NCI-H2029 treated with DMSO at 0.1 percent for 48 hours (cell line): ENCODE measurements around the gene KIF1C.
"Not testable (repeated sequence)": the region's sequence is repeated elsewhere in the genome, so short reads cannot be mapped to it uniquely, and the experiment has no call there.

ENCODE experiments used
- DNase-seq: peaks from one replicate; lab custom pipeline; 2025; lab: John Stamatoyannopoulos, UW

Gene KIF1C

GRCh38 chr17:5045496-5045895 is 47.7 kb downstream of the KIF1C start:
- DNase-seq, result no peak

DNA sequence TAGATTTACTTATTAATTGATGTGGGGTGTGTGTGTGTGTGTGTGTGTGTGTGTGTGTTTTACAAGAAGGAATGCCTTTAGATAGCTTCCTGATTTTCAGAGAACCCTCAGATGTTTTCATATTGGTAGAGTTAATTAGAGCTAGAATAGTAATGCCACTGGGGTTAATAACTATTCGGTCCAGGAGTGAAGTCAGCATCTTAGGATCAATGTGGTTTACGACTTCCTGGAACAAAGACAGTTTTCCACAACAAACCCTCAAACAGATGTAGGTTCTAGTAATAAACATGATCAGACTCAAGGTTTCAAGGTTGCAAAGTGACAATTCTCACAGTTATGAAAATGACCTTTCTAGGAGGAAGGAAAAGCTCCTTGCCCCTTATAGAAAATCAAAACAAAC is 49.7 kb downstream of the KIF1C start:
- no peak for DNase-seq

GRCh38 chr17:5049314-5049841 is 51.6 kb downstream of the KIF1C start:
- DNase-seq, result no peak

- no peak for DNase-seq
These were observed 52.5 kb downstream of the KIF1C start for GRCh38 chr17:5050278-5050677.

- no peak for DNase-seq
These were observed 57.8 kb downstream of the KIF1C start for GRCh38 chr17:5055543-5055942.

DNA sequence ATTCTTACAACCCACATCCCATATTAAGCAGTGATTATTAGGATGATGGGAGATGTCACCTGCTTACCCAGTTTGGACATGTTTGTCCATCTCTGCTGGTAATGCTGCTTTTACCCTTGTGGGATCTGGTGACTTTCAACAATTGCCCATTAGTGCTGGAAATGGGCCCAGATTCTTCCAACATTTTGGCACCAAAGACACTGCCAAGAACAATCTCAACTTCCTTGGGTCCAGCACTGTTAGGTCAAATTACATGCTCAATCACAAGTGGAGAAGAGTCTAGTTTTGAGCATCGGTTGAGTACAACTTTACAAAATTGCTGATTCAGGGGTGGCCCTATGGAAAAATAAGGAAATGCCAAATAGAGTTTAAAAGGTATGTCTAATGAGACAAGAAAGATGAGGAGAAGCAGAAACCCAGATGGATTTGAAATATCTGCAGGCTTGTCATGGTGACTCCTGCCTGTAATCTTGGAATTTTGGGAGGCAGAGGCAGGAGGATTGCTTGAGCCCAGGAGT is 67.5 kb downstream of the KIF1C start:
- no peak for DNase-seq

GRCh38 chr17:5068236-5068635 is 70.5 kb downstream of the KIF1C start:
- no peak for DNase-seq

- DNase-seq, result no peak
These were observed 72.0 kb downstream of the KIF1C start for GRCh38 chr17:5069724-5070123.

DNA sequence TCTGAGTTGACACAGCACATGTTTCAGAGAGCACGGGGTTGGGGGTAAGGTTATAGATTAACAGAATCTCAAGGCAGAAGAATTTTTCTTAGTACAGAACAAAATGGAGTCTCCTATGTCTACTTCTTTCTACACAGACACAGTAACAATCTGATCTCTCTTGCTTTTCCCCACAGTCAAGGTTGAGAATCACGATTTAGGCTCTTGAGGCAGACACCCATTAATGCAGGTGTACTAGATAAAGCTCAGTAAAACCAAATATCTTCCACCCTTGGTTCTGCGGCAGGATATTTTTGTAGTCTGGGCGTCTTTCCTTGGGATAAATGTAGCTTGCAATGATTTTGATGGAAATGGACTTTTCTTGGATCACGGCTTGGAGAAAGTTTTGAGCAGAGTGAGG is 77.7 kb downstream of the KIF1C start:
- DNase-seq, result not testable (repeated sequence)

DNA sequence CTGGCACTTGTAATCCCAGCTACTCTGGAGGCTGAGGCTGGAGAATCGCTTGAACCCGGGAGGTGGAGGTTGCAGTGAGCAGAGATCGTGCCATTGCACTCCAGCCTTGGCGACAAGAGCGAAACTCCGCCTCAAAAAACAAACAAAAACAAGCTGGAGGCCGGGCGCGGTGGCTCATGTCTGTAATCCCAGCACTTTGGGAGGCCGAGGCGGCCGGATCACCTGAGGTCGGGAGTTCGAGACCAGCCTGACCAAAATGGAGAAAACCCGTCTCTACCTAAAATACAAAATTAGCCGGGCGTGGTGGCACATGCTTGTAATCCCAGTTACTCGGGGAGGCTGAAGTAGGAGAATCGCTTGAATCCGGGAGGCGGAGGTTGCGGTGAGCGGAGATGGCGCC is 79.5 kb downstream of the KIF1C start:
- not testable (repeated sequence) for DNase-seq

- DNase-seq, result no peak
These were observed 80.0 kb downstream of the KIF1C start for GRCh38 chr17:5077781-5078105.
